Measurements from ENCODE around the gene HSPBAP1. TPM values are rescaled to one million over a fixed set of nuclear protein-coding genes. Genes with fewer than 3 reads are reported as not detected.

HSPBAP1 gene, protein sequence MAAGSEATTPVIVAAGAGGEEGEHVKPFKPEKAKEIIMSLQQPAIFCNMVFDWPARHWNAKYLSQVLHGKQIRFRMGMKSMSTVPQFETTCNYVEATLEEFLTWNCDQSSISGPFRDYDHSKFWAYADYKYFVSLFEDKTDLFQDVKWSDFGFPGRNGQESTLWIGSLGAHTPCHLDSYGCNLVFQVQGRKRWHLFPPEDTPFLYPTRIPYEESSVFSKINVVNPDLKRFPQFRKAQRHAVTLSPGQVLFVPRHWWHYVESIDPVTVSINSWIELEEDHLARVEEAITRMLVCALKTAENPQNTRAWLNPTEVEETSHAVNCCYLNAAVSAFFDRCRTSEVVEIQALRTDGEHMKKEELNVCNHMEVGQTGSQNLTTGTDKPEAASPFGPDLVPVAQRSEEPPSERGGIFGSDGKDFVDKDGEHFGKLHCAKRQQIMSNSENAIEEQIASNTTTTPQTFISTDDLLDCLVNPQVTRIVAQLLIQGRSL
- 1 to 10 TPM; 2.4 to 4.0 (median 3.3) TPM for total RNA-seq
- long read RNA-seq, partial matches to known transcripts: 0 of 1 reads
- long read RNA-seq, other reads (novel, unspliced or antisense): 1 of 1 reads

DNA sequence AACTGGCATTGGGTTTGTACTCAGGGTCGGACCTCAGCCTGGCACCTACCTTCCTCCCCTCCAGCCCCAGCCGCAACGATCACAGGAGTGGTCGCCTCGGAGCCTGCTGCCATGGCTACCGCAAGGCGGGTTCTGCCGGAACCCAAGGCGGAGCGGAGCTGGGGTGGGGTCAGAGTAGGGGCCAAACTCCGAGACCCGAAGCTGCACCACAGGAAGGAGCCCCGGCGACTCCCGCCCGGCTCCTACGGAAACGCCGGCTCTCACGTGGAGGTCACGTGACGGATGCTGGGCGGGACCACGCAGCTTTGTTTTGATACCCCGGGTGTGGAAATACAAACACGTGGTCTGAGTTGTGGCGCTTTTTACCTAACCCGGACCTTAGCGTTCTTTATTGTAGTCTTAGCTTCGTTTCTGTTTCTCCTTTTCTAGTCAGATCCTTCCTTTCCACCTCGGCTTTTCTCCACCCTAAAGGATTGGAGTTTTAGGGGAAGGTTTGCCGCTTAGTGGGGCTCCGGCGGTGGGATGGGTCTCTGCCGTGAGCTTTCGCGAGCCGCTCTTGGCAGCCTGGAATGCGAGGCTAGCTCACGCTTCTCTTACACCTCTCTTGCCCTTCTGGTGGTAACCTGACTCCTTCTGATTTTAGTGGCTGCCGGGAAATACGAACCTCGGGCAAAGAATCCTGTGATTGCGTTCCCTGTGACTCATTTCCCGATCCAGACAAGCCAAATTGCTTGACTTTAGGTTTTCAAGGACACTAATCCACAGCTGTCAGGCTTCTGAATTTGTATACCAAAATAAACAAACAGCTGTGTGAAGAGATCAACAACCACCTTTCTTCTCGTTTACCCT is at the start of gene HSPBAP1:
Gene HSPBAP1 (minus strand): TSS at position 264 of the 849 bp plus-strand sequence. CDS start 151 bp downstream, at position 113.
- H3K36me3 ChIP-seq: no peaks in the 10 kb centered on the region
- intact Hi-C loops (cut with DNase I): no loop called here

DNA sequence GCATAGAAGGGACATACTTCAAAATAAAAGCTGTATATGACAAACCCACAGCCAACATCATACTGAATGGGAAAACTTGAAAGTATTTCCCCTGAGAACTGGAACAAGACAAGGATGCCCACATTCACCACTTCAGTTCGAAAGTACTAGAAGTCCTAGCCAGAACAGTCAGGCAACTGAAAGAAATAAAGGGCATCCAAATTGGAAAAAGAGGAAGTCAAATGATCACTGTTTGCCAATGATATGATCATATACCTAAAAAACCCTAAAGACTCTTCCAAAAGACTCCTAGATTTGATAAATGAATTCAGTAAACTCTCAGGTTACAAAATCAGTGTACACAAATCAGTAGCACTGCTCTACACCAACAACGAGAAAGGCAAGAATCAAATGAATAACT is 42.0 kb upstream of the HSPBAP1 start:
- WGBS (ENCODE audit: insufficient coverage, low coverage, low lambda C conversion rate, missing lambda C conversion rate): 79% methylated on average over 2 of the region's 2 CpGs
- DNase-seq: no peak
- intact Hi-C loops (cut with DNase I): no loop called here
- Histone ChIP-seq H3K9me3 (no peaks in the 10 kb centered on the region), H3K27ac (no peak overlapping the region), H3K4me1 (no peaks in the 10 kb centered on the region), H3K27me3 (no peaks in the 10 kb centered on the region), H3K36me3 (no peaks in the 10 kb centered on the region), H3K4me3 (no peak overlapping the region)
- ATAC-seq: no peak
- no peak for TF ChIP-seq POLR2A (IDR thresholded peaks at IDR 0.05)
- TF ChIP-seq, protein P1, sequence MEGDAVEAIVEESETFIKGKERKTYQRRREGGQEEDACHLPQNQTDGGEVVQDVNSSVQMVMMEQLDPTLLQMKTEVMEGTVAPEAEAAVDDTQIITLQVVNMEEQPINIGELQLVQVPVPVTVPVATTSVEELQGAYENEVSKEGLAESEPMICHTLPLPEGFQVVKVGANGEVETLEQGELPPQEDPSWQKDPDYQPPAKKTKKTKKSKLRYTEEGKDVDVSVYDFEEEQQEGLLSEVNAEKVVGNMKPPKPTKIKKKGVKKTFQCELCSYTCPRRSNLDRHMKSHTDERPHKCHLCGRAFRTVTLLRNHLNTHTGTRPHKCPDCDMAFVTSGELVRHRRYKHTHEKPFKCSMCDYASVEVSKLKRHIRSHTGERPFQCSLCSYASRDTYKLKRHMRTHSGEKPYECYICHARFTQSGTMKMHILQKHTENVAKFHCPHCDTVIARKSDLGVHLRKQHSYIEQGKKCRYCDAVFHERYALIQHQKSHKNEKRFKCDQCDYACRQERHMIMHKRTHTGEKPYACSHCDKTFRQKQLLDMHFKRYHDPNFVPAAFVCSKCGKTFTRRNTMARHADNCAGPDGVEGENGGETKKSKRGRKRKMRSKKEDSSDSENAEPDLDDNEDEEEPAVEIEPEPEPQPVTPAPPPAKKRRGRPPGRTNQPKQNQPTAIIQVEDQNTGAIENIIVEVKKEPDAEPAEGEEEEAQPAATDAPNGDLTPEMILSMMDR (IDR thresholded peaks at IDR 0.05): no peak

More for the DNA sequence above, at the start of gene HSPBAP1:
- H3K4me3 ChIP-seq: peak within 1 kb of the TSS; percentile 64 to 87 (median 77)
- under 1% methylated on average over 37 of the region's 46 CpGs for WGBS (ENCODE audit: insufficient coverage, low coverage, low lambda C conversion rate, missing lambda C conversion rate)
- no peaks in the 10 kb centered on the region for H3K27me3 ChIP-seq
- peak; percentile 56 for TF ChIP-seq POLR2A (IDR thresholded peaks at IDR 0.05)
- TF ChIP-seq, protein P1 (IDR thresholded peaks at IDR 0.05): no peak
- DNase-seq (peak; percentile 93 to 96 (median 95)), ATAC-seq (peak; percentile 70 to 84 (median 72))
- H3K27ac ChIP-seq: peak within 1 kb of the TSS; percentile 87 to 90 (median 89)
- peaks cover 0 to 16% (median 5%) of the 10 kb centered on the region in 4 donors for H3K4me1 ChIP-seq
- H3K9me3 ChIP-seq: no peaks in the 10 kb centered on the region

DNA sequence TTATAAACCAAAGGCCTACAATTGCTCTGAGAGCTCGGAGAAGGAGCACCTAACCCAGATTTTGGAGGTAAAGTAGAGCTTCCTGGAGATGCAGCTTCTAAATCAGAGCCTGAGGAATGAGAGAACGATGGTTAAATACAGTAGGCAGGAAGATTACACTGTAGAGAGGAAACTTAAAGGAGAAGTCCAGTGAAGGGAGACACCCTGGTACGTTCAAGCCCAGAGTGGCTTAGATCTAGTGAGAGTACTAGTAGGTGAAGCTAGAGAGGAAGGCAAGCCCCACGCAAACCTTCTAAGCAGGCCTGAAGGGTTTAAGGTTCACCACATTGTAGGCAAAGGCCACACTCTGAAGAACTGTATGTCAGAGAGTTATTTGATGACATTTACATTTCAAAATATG is 34.6 kb upstream of the HSPBAP1 start:
- no peak overlapping the region for H3K4me3 ChIP-seq
- DNase-seq (no peak), ATAC-seq (peak in 2 of 4 donors; percentile 39 to 51)
- 72% methylated on average over 4 of the region's 4 CpGs for WGBS (ENCODE audit: insufficient coverage, low coverage, low lambda C conversion rate, missing lambda C conversion rate)
- intact Hi-C loops (cut with DNase I): no loop called here
- TF ChIP-seq POLR2A (IDR thresholded peaks at IDR 0.05): no peak
- TF ChIP-seq, protein P1 (IDR thresholded peaks at IDR 0.05): no peak
- H3K27ac ChIP-seq: no peak overlapping the region
- no peaks in the 10 kb centered on the region for H3K9me3 ChIP-seq
- no peaks in the 10 kb centered on the region for H3K4me1 ChIP-seq
- no peaks in the 10 kb centered on the region for H3K36me3 ChIP-seq
- no peaks in the 10 kb centered on the region for H3K27me3 ChIP-seq

DNA sequence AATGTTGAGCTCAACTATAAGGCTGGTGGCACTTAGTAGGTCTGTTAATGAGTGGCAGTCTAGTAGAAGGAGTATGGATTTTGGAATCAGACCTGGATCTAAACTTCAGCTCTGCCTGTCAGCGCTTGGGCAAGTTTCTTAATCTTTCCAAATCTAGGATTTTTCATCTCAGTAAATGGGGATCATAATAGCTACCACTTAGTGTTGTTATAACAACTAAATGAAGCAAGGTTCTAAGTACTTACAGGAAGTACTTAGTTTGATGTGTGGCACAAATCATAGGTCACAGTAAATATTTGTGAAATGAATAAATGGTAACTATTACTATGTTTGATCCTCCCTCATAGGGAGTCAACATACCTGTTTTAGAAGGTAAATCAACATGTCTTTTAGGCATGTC is 32.6 kb upstream of the HSPBAP1 start:
- no peak for ATAC-seq
- H3K4me1 ChIP-seq: no peaks in the 10 kb centered on the region
- intact Hi-C loops (cut with DNase I): no loop called here
- no peaks in the 10 kb centered on the region for H3K9me3 ChIP-seq
- no peak for DNase-seq
- TF ChIP-seq, protein P1 (IDR thresholded peaks at IDR 0.05): no peak
- no peak for TF ChIP-seq POLR2A (IDR thresholded peaks at IDR 0.05)
- H3K4me3 ChIP-seq: no peak overlapping the region
- no peak overlapping the region for H3K27ac ChIP-seq
- no peaks in the 10 kb centered on the region for H3K36me3 ChIP-seq
- 100% methylated on average over 1 of the region's 1 CpG for whole genome bisulfite sequencing (ENCODE audit: insufficient coverage, low coverage, low lambda C conversion rate, missing lambda C conversion rate)
- H3K27me3 ChIP-seq: no peaks in the 10 kb centered on the region
